ENCODE measurements around the gene VDAC2. TPM values are rescaled to one million over a fixed set of nuclear protein-coding genes. Genes with fewer than 3 reads are reported as not detected.

VDAC2 gene
- total RNA-seq, 1 experiment from 2014 or later = 303 TPM

DNA sequence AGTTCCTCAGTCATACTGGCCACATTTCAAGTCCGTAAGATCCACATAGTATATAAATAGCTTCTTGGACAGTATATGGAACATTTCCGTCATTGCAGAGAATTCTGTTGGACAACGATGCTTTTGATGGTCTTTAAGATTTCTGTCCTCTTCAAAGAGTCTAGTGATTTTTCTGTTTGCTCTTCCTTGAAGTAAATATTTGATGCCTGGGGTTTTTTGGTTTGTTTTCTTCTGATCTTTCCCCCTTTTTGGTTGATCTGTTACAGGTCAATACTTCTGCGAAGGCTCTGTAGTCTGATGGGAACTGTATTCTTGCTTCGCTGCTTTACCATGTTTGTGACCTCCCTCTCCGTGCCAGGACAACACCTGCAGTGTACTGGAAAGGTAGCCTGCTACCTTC lies 42.3 kb upstream of the VDAC2 start:
- ChIA-PET POLR2A (no interaction called here), CTCF (interaction anchor here (1.4 kb wide), 2 partner anchors 20 to 67 kb away, joined by 3 to 8 read pairs; partner anchors contain the start of gene COMTD1)
- intact Hi-C loops (cut with micrococcal nuclease) = no loop called here
- H3K4me1 Mint-ChIP-seq (ENCODE audit: insufficient read depth, unreplicated experiment) = no peaks in the 10 kb centered on the region
- no TSS peak for BruUV-seq (replicated peaks)
- no peaks in the 10 kb centered on the region for H3K9me3 Mint-ChIP-seq (ENCODE audit: unreplicated experiment)
- H3K36me3 Mint-ChIP-seq (ENCODE audit: insufficient read depth, unreplicated experiment) = peaks cover 46% of the 10 kb centered on the region
- TF ChIP-seq CTCF (IDR thresholded peaks at IDR 0.05; ENCODE audit: unreplicated experiment) = no peak
- H3K27me3 Mint-ChIP-seq (ENCODE audit: insufficient read depth, unreplicated experiment) = no peaks in the 10 kb centered on the region
- no peak overlapping the region for H3K27ac Mint-ChIP-seq (ENCODE audit: low read depth, unreplicated experiment)
- H3K4me3 Mint-ChIP-seq (ENCODE audit: unreplicated experiment) = no peak overlapping the region
- DNase-seq (ENCODE audit: unreplicated experiment) = no peak

DNA sequence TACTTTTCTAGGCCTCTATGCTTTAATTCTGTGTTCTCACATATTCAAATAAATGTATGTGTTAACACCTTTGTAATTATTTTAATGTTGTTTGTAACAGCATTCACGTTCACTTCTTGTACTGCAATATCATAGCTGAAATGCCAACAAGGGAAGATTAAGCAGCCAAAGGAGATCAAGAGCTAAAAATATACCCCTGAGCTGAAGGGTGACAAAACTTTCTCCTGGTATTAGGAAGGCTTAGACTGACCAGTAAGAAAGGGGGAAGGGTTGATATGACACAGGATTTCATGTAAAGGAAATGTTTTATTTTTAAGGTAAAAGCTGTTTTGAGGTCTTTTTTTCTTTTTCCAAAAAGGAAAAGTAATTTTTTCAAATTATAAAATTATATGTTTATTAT lies 40.4 kb upstream of the VDAC2 start:
- no peak for DNase-seq (ENCODE audit: unreplicated experiment)
- CTCF ChIA-PET = interaction anchor here (0.8 kb wide), 1 partner anchor 13 kb away, joined by 3 read pairs; no protein-coding TSS in a partner anchor
- Mint-ChIP-seq H3K4me1 (ENCODE audit: insufficient read depth, unreplicated experiment) (no peaks in the 10 kb centered on the region), H3K36me3 (ENCODE audit: insufficient read depth, unreplicated experiment) (peaks cover 44% of the 10 kb centered on the region), H3K9me3 (ENCODE audit: unreplicated experiment) (no peaks in the 10 kb centered on the region), H3K27ac (ENCODE audit: low read depth, unreplicated experiment) (no peak overlapping the region), H3K27me3 (ENCODE audit: insufficient read depth, unreplicated experiment) (no peaks in the 10 kb centered on the region), H3K4me3 (ENCODE audit: unreplicated experiment) (no peak overlapping the region)
- TF ChIP-seq CTCF (IDR thresholded peaks at IDR 0.05; ENCODE audit: unreplicated experiment) = no peak
- POLR2A ChIA-PET = interaction anchor here (0.5 to 0.6 kb wide), 2 partner anchors 40 to 728 kb away, joined by 3 read pairs; partner anchors contain the start of gene VDAC2
- BruUV-seq (replicated peaks) = no TSS peak
- intact Hi-C loops (cut with micrococcal nuclease) = no loop called here

GRCh38 chr10:75175046-75175445 lies 35.5 kb upstream of the VDAC2 start:
- no peak for DNase-seq (ENCODE audit: unreplicated experiment)
- CTCF ChIA-PET = interaction anchor here (0.6 kb wide), 1 partner anchor 84 kb away, joined by 3 read pairs; no protein-coding TSS in a partner anchor
- Mint-ChIP-seq H3K27me3 (ENCODE audit: insufficient read depth, unreplicated experiment) (no peaks in the 10 kb centered on the region), H3K27ac (ENCODE audit: low read depth, unreplicated experiment) (no peak overlapping the region), H3K9me3 (ENCODE audit: unreplicated experiment) (no peaks in the 10 kb centered on the region), H3K36me3 (ENCODE audit: insufficient read depth, unreplicated experiment) (peaks cover 21% of the 10 kb centered on the region), H3K4me3 (ENCODE audit: unreplicated experiment) (no peak overlapping the region), H3K4me1 (ENCODE audit: insufficient read depth, unreplicated experiment) (no peaks in the 10 kb centered on the region)
- intact Hi-C loops (cut with micrococcal nuclease) = no loop called here
- no TSS peak for BruUV-seq (replicated peaks)
- no peak for TF ChIP-seq CTCF (IDR thresholded peaks at IDR 0.05; ENCODE audit: unreplicated experiment)
- POLR2A ChIA-PET = no interaction called here

DNA sequence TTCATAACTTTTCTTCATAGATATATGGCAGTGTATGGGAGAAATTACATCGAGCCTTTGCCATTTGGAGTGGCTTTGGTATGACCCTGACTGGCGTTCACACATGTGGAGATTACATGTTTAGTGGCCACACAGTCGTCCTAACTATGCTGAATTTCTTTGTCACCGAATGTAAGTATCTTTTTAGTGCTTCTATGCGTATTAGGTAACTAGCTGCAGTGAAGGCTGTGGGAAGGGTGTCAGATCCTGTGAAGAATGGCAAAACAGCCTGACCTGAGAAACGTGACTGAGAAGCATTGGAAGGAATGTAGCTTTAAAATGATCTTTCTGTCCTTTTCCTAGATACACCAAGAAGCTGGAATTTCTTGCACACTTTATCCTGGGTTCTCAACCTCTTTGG lies 34.5 kb upstream of the VDAC2 start:
- CTCF ChIA-PET = no interaction called here
- TF ChIP-seq CTCF (IDR thresholded peaks at IDR 0.05; ENCODE audit: unreplicated experiment) = no peak
- Mint-ChIP-seq H3K9me3 (ENCODE audit: unreplicated experiment) (no peaks in the 10 kb centered on the region), H3K4me3 (ENCODE audit: unreplicated experiment) (no peak overlapping the region), H3K27ac (ENCODE audit: low read depth, unreplicated experiment) (no peak overlapping the region), H3K36me3 (ENCODE audit: insufficient read depth, unreplicated experiment) (peaks cover 21% of the 10 kb centered on the region), H3K4me1 (ENCODE audit: insufficient read depth, unreplicated experiment) (no peaks in the 10 kb centered on the region), H3K27me3 (ENCODE audit: insufficient read depth, unreplicated experiment) (no peaks in the 10 kb centered on the region)
- DNase-seq (ENCODE audit: unreplicated experiment) = no peak
- intact Hi-C loops (cut with micrococcal nuclease) = no loop called here
- POLR2A ChIA-PET = no interaction called here
- BruUV-seq (replicated peaks) = no TSS peak

Measured in MCF 10A (cell line).